HepG2 (cell line): Measurements from ENCODE around the gene NHERF2.

Experiments used
- BRCA1 ChIP-seq: sonication (generic); formaldehyde crosslinking; IDR thresholded peaks from 2 replicates; pipeline ENCODE4 v1.4.0; 2020; ENCODE audit warnings: missing genetic modification reagents
- ZSCAN30 ChIP-seq: sonication (generic); formaldehyde crosslinking; IDR thresholded peaks from 2 replicates; pipeline ENCODE4 v1.5.0; 2020; ENCODE audit warnings: mild to moderate bottlenecking, missing genetic modification reagents
- TF ChIP-seq, protein P1 (sequence below): sonication (generic); formaldehyde crosslinking; IDR thresholded peaks from 2 replicates; pipeline ENCODE4 v1.5.0; 2020; ENCODE audit warnings: mild to moderate bottlenecking, missing genetic modification reagents, moderate library complexity

DNA sequence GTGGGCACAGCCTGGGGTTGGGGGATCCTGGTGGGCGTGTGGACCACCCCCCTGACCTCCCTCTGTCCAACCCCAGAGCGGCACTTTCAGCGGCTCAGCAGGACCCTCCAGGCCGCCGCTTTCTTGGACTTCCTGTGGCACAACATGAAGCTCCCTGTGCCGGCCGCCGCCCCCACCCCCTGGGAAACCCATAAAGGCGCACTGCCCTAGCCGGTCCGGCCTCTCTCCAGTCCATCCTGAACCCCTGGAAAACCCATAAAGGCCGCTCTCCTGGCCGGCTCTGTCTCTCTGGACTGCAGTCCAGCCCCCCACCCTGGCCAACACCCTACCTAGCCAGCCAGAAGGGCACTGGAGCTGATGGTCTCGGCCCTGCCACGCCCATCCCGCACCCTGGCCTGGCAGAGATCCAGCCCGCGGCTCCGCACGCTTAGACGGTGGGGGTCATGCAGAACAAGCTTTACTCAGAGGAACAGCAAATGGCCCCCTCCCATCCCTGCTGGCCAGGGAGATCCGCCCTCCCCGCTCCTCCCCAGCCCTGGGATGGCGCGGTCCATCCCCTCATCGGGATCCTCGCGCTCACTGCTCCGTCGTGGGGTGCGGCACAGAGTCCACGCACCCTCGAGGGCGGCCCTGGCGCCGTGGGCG, 48.1 kb upstream of the NHERF2 start:
- TF ChIP-seq ZSCAN30 (CRISPR knock-in tag) (no peak), BRCA1 (CRISPR knock-in tag) (no peak)
- TF ChIP-seq, protein P1, sequence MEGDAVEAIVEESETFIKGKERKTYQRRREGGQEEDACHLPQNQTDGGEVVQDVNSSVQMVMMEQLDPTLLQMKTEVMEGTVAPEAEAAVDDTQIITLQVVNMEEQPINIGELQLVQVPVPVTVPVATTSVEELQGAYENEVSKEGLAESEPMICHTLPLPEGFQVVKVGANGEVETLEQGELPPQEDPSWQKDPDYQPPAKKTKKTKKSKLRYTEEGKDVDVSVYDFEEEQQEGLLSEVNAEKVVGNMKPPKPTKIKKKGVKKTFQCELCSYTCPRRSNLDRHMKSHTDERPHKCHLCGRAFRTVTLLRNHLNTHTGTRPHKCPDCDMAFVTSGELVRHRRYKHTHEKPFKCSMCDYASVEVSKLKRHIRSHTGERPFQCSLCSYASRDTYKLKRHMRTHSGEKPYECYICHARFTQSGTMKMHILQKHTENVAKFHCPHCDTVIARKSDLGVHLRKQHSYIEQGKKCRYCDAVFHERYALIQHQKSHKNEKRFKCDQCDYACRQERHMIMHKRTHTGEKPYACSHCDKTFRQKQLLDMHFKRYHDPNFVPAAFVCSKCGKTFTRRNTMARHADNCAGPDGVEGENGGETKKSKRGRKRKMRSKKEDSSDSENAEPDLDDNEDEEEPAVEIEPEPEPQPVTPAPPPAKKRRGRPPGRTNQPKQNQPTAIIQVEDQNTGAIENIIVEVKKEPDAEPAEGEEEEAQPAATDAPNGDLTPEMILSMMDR (CRISPR knock-in tag), result no peak
